DOHH2 (cell line): ENCODE measurements around the gene NFIA.

Experiments used
- H3F3A ChIP-seq: fragments of 200-600 bp; sonication (generic), shearing (Covaris generic); 2 replicates; pipeline ENCODE4 v1.6.0; 2016; ENCODE audit warnings: antibody characterized with exemption, mild to moderate bottlenecking; ENCODE audit not compliant: control insufficient read depth, insufficient read depth
- H3K27ac ChIP-seq: fragments of 200-600 bp; sonication (generic); 2 replicates; pipeline ENCODE4 v1.5.1; 2014; ENCODE audit warnings: low read depth, mild to moderate bottlenecking, low read length, moderate library complexity
- H3K27me3 ChIP-seq: fragments of 200-600 bp; sonication (generic); 2 replicates; pipeline ENCODE4 v1.6.1; 2014; ENCODE audit warnings: mild to moderate bottlenecking, low read length, mixed read lengths; ENCODE audit not compliant: control insufficient read depth
- H3K36me3 ChIP-seq: fragments of 200-600 bp; sonication (generic); 2 replicates; pipeline ENCODE4 v1.6.1; 2014; ENCODE audit warnings: mild to moderate bottlenecking, low read length, moderate library complexity, mixed read lengths; ENCODE audit not compliant: control insufficient read depth
- H3K4me1 ChIP-seq: fragments of 200-600 bp; sonication (generic); 2 replicates; pipeline ENCODE4 v1.6.1; 2014; ENCODE audit warnings: mild to moderate bottlenecking, low read length, mixed read lengths; ENCODE audit not compliant: control insufficient read depth
- H3K4me2 ChIP-seq: fragments of 200-600 bp; sonication (generic); 2 replicates; pipeline ENCODE4 v1.6.0; 2014; ENCODE audit warnings: mild to moderate bottlenecking, low read length, moderate library complexity
- H3K4me3 ChIP-seq: fragments of 200-600 bp; sonication (generic); 2 replicates; pipeline ENCODE4 v1.5.1; 2014; ENCODE audit warnings: mild to moderate bottlenecking, low read length, mixed read lengths
- H3K79me2 ChIP-seq: fragments of 200-600 bp; sonication (generic); 2 replicates; pipeline ENCODE4 v1.6.1; 2014; ENCODE audit warnings: mild to moderate bottlenecking, low read length, mixed read lengths; ENCODE audit not compliant: control insufficient read depth
- H3K9me2 ChIP-seq: fragments of 200-600 bp; sonication (generic); replicated peaks from 2 replicates; pipeline ENCODE4 v1.6.1; 2014; ENCODE audit warnings: mild to moderate bottlenecking, low read length, mixed read lengths; ENCODE audit not compliant: control insufficient read depth
- H3K9me3 ChIP-seq: fragments of 200-600 bp; sonication (generic); 2 replicates; pipeline ENCODE4 v1.6.1; 2014; ENCODE audit warnings: antibody characterized with exemption, low read length, mixed read lengths; ENCODE audit not compliant: control insufficient read depth, insufficient read depth
- H4K20me1 ChIP-seq: fragments of 200-600 bp; sonication (generic); 2 replicates; pipeline ENCODE4 v1.6.0; 2014; ENCODE audit warnings: low read depth, mild to moderate bottlenecking, antibody characterized with exemption, low read length, moderate library complexity; ENCODE audit not compliant: control insufficient read depth, insufficient read depth
- EZH2phosphoT487 ChIP-seq: fragments of 200-600 bp; sonication (generic); IDR thresholded peaks from 2 replicates; pipeline ENCODE4 v1.6.1; 2017; ENCODE audit warnings: borderline replicate concordance, mild to moderate bottlenecking, antibody characterized with exemption, low read length, moderate library complexity, mixed read lengths
- TF ChIP-seq, protein P1 (sequence below): fragments of 200-600 bp; sonication (generic); IDR thresholded peaks from one replicate; pipeline ENCODE4 v1.5.1; 2014; ENCODE audit warnings: antibody characterized with exemption, mild to moderate bottlenecking, low read depth, low read length; ENCODE audit not compliant: poor library complexity, severe bottlenecking

NFIA gene

DNA sequence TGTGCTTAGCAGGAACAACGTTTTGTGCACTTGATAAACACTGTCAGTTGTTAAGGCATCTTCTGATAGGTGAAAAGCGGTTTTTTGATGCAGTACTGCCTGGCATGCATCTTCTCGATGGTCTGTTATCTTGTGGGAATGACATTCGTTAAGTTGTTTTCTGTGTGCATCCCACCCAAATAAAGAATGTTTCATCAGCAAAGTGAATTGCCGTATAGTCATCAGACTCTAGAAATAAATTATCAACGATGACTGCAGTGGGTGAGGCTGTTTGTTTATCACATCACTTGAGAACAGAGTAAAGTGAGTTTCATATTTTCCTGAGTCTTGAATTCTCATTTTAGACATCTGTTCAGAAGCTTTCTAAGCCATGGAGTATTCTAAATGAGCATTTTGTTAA is 34.1 kb downstream of the NFIA start:
- H3K4me2 ChIP-seq = no peak overlapping the region

DNA sequence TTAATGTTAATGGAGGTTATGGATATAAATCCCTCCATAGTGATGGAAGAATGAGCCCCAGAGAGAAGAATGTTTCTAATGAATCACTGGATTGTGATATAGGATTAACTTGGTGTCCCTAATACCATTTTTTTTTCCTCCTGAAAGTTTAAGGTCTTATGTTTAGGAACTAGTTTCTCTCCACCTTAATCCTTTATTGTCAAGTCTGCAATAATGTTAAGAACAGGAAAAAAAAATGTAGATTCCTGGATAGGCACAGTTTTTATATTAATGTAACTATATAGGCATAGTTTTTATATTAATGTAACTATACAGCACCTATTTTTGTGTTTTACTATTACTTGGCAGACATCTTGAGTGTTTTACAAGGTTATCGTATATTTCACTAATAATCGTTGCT is 34.9 kb downstream of the NFIA start:
- Histone ChIP-seq H4K20me1 (no peaks in the 10 kb centered on the region), H3K36me3 (no peaks in the 10 kb centered on the region), H3K4me2 (no peak overlapping the region), H3K4me3 (no peak overlapping the region), H3K27ac (no peak overlapping the region), H3K27me3 (no peaks in the 10 kb centered on the region), H3K9me3 (no peaks in the 10 kb centered on the region), H3K79me2 (peaks cover 5% of the 10 kb centered on the region), H3K4me1 (no peaks in the 10 kb centered on the region), H3F3A (no peaks in the 10 kb centered on the region), H3K9me2 (no peaks in the 10 kb centered on the region)
- TF ChIP-seq, protein P1, sequence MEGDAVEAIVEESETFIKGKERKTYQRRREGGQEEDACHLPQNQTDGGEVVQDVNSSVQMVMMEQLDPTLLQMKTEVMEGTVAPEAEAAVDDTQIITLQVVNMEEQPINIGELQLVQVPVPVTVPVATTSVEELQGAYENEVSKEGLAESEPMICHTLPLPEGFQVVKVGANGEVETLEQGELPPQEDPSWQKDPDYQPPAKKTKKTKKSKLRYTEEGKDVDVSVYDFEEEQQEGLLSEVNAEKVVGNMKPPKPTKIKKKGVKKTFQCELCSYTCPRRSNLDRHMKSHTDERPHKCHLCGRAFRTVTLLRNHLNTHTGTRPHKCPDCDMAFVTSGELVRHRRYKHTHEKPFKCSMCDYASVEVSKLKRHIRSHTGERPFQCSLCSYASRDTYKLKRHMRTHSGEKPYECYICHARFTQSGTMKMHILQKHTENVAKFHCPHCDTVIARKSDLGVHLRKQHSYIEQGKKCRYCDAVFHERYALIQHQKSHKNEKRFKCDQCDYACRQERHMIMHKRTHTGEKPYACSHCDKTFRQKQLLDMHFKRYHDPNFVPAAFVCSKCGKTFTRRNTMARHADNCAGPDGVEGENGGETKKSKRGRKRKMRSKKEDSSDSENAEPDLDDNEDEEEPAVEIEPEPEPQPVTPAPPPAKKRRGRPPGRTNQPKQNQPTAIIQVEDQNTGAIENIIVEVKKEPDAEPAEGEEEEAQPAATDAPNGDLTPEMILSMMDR = no peak
- TF ChIP-seq EZH2phosphoT487 = no peak

More for the DNA sequence above, 34.1 kb downstream of the NFIA start:
- no peaks in the 10 kb centered on the region for H4K20me1 ChIP-seq
- H3K4me1 ChIP-seq = no peaks in the 10 kb centered on the region
- no peak overlapping the region for H3K4me3 ChIP-seq
- TF ChIP-seq, protein P1 = no peak
- TF ChIP-seq EZH2phosphoT487 = no peak
- H3K27me3 ChIP-seq = no peaks in the 10 kb centered on the region
- no peak overlapping the region for H3K27ac ChIP-seq
- no peaks in the 10 kb centered on the region for H3K9me2 ChIP-seq
- H3K79me2 ChIP-seq = peaks cover 6% of the 10 kb centered on the region
- no peaks in the 10 kb centered on the region for H3K9me3 ChIP-seq
- no peaks in the 10 kb centered on the region for H3F3A ChIP-seq
- H3K36me3 ChIP-seq = peaks cover 1% of the 10 kb centered on the region; the same call in 1 of the 2 replicates

DNA sequence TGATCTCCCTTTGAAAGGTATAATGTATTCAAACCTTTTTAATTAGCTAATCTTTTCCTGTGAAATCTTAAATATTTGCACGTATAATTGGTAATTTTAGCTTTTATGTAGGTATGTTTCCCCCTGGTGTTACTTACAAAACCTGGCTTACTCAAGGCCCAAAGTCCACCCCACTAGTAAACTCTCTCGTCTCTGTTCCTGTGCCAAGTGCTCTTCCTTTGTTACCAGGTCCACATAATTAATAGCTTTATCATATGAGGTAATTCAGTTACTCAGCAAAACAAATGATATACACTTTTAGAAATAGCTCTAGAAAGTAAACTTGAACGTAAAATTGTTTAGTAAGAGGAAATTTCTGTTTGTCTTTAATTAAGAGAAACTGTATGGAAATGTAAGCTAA is 36.7 kb downstream of the NFIA start:
- H3K79me2 ChIP-seq = peaks cover 6% of the 10 kb centered on the region
- no peaks in the 10 kb centered on the region for H3K4me1 ChIP-seq
- no peaks in the 10 kb centered on the region for H3F3A ChIP-seq
- no peak overlapping the region for H3K27ac ChIP-seq
- TF ChIP-seq EZH2phosphoT487 = no peak
- TF ChIP-seq, protein P1 = no peak
- no peaks in the 10 kb centered on the region for H3K27me3 ChIP-seq
- H3K9me2 ChIP-seq = no peaks in the 10 kb centered on the region
- H4K20me1 ChIP-seq = no peaks in the 10 kb centered on the region
- no peak overlapping the region for H3K4me3 ChIP-seq
- H3K36me3 ChIP-seq = no peaks in the 10 kb centered on the region
- H3K4me2 ChIP-seq = no peak overlapping the region
- no peaks in the 10 kb centered on the region for H3K9me3 ChIP-seq
